PFSK-1 (cell line): ENCODE data around the gene PLAAT3.

Experiments used
- FOXP2 ChIP-seq: optimal IDR thresholded peaks from 2 replicates; pipeline ENCODE3; 2011; ENCODE audit warnings: borderline replicate concordance, control low read depth, inconsistent platforms; ENCODE audit not compliant: insufficient read depth; ENCODE audit errors: extremely low read length, extremely low read depth
- POLR2AphosphoS5 ChIP-seq: IDR thresholded peaks from 2 replicates; pipeline ENCODE4 v1.6.1; 2012; ENCODE audit warnings: low read depth, mild to moderate bottlenecking, control low read depth, low read length, moderate library complexity
- REST ChIP-seq, 2 experiments: IDR thresholded peaks; 2 replicates each; pipeline versions ENCODE4 v1.6.1 to v1.8.0; 2011 to 2012; ENCODE audit warnings: low read depth in 2 of 2, low read length in 2 of 2, control low read depth in 1 of 2, inconsistent platforms in 1 of 2, mild to moderate bottlenecking in 1 of 2, moderate library complexity in 1 of 2; ENCODE audit not compliant: insufficient read depth in 1 of 2
- SIN3A ChIP-seq: IDR thresholded peaks from 2 replicates; pipeline ENCODE4 v1.6.1; 2012; ENCODE audit warnings: mild to moderate bottlenecking, low read length, moderate library complexity, borderline replicate concordance; ENCODE audit not compliant: insufficient read depth
- TAF1 ChIP-seq: IDR thresholded peaks from 2 replicates; pipeline ENCODE4 v1.6.1; 2012; ENCODE audit warnings: low read length, control low read depth, borderline replicate concordance; ENCODE audit not compliant: insufficient read depth

The PLAAT3 gene

GRCh38 chr11:63611395-63611747 is 2.9 kb downstream of the PLAAT3 start:
- no peak for TF ChIP-seq POLR2AphosphoS5
- TF ChIP-seq SIN3A, result no peak
- TF ChIP-seq FOXP2, result no peak

GRCh38 chr11:63610604-63611394 is 3.4 kb downstream of the PLAAT3 start:
- TF ChIP-seq TAF1, result no peak
- no peak for TF ChIP-seq POLR2AphosphoS5
- TF ChIP-seq REST (IDR thresholded peaks at IDR 0.05; ENCODE audit: insufficient read depth in 1 of 2, low read depth in 2 of 2, low read length in 2 of 2), result no peak
- TF ChIP-seq FOXP2, result no peak
- TF ChIP-seq SIN3A, result no peak

- TF ChIP-seq TAF1 (no peak), REST (IDR thresholded peaks at IDR 0.05; ENCODE audit: insufficient read depth in 1 of 2, low read depth in 2 of 2, low read length in 2 of 2) (no peak), FOXP2 (no peak), SIN3A (no peak), POLR2AphosphoS5 (no peak)
Measured at GRCh38 chr11:63609971-63610580, 4.2 kb downstream of the PLAAT3 start.

- TF ChIP-seq REST (IDR thresholded peaks at IDR 0.05; ENCODE audit: insufficient read depth in 1 of 2, low read depth in 2 of 2, low read length in 2 of 2) (no peak), FOXP2 (no peak), SIN3A (no peak), POLR2AphosphoS5 (no peak), TAF1 (no peak)
Measured at GRCh38 chr11:63609536-63609935, 4.7 kb downstream of the PLAAT3 start.

- TF ChIP-seq REST (IDR thresholded peaks at IDR 0.05; ENCODE audit: insufficient read depth in 1 of 2, low read depth in 2 of 2, low read length in 2 of 2) (no peak), TAF1 (no peak), FOXP2 (no peak), POLR2AphosphoS5 (no peak), SIN3A (no peak)
Measured at GRCh38 chr11:63608353-63609345, 5.6 kb downstream of the PLAAT3 start.
